B cell (primary cell): ENCODE results near the gene RTN4IP1. TPM values are rescaled to one million over a fixed set of nuclear protein-coding genes. Genes with fewer than 3 reads are reported as not detected.

ENCODE experiments used
- ATAC-seq: fragments of 200-7000 bp; cut with Tn5 transposase; one replicate; pipeline ENCODE4 v1.10.0; 2021; ENCODE audit warnings: low read depth, mild to moderate bottlenecking, moderate number of reproducible peaks, moderate library complexity
- CTCF ChIA-PET: fragments of 350-600 bp; sonication (Branson Sonifier 250); formaldehyde crosslinking; loops from one replicate; lab custom pipeline; 2021; ENCODE audit warnings: antibody characterized with exemption, inconsistent platforms; lab: Charles Lee
- POLR2A ChIA-PET: fragments of 350-600 bp; sonication (Branson Sonifier 250); formaldehyde crosslinking; loops from one replicate; lab custom pipeline; 2021; ENCODE audit warnings: antibody characterized with exemption; lab: Charles Lee
- DNase-seq: peaks from one replicate; pipeline ENCODE4 v3.0.0; 2013
- H2AFZ ChIP-seq: 2 replicates; pipeline ENCODE4 v1.6.1; 2012; ENCODE audit warnings: mild to moderate bottlenecking, low read depth, low read length; ENCODE audit not compliant: insufficient read depth, poor library complexity, severe bottlenecking
- H3K27ac ChIP-seq, 2 donors: 1 replicate in 1 of 2; 2 replicates in 1 of 2; pipeline ENCODE4 v1.5.1; 2012 to 2013; ENCODE audit warnings: low read length in 2 of 2, mild to moderate bottlenecking in 2 of 2, moderate library complexity in 1 of 2
- H3K27me3 ChIP-seq, 4 experiments: fragments of 200-600 bp in 1 of 4; sonication (generic) in 1 of 4; replicated peaks in 1 of 4; 1 replicate in 2 of 4; 2 replicates in 2 of 4; pipeline versions ENCODE4 v1.6.1 to v1.7.0; 2013 to 2016; ENCODE audit warnings: low read length in 3 of 4, mild to moderate bottlenecking in 2 of 4, mixed read lengths in 1 of 4, moderate library complexity in 1 of 4; ENCODE audit not compliant: insufficient read depth in 4 of 4, control insufficient read depth in 3 of 4; ENCODE audit errors: control extremely low read depth in 1 of 4
- H3K36me3 ChIP-seq, 2 experiments: replicated peaks in 1 of 2; 1 replicate in 1 of 2; 2 replicates in 1 of 2; pipeline versions ENCODE4 v1.6.1 to v1.7.1; 2013; ENCODE audit warnings: low read length in 1 of 2; ENCODE audit not compliant: insufficient read depth in 2 of 2, control insufficient read depth in 1 of 2; ENCODE audit errors: control extremely low read depth in 1 of 2, extremely low read depth in 1 of 2
- H3K4me1 ChIP-seq, 2 donors: fragments of 200-600 bp in 1 of 2; sonication (generic) in 1 of 2; 1 replicate in 1 of 2; 2 replicates in 1 of 2; pipeline versions ENCODE4 v1.5.1 to v1.6.1; 2013 to 2017; ENCODE audit warnings: low read length in 2 of 2; ENCODE audit not compliant: control insufficient read depth in 2 of 2, insufficient read depth in 2 of 2
- H3K4me2 ChIP-seq: replicated peaks from 2 replicates; pipeline ENCODE3; 2012; ENCODE audit warnings: mild to moderate bottlenecking, low read depth, low read length; ENCODE audit not compliant: poor library complexity, severe bottlenecking
- H3K4me3 ChIP-seq, 5 experiments: fragments of 200-600 bp in 1 of 5; sonication (generic) in 1 of 5; 1 replicate in 3 of 5; 2 replicates in 2 of 5; pipeline versions ENCODE4 v1.5.1 to v1.7.0; 2011 to 2016; ENCODE audit warnings: low read length in 4 of 5, mild to moderate bottlenecking in 4 of 5, low read depth in 2 of 5, control low read depth in 1 of 5, moderate library complexity in 1 of 5; ENCODE audit not compliant: insufficient read depth in 1 of 5; ENCODE audit errors: control extremely low read depth in 1 of 5, extremely low read depth in 1 of 5
- H3K79me2 ChIP-seq: fragments of 200-600 bp; sonication (generic); one replicate; pipeline ENCODE4 v1.6.0; 2016; ENCODE audit warnings: low read length; ENCODE audit not compliant: control insufficient read depth, insufficient read depth
- H3K9ac ChIP-seq: fragments of 200-600 bp; sonication (generic); 2 replicates; pipeline ENCODE4 v1.6.1; 2017; ENCODE audit warnings: mild to moderate bottlenecking, low read length, moderate library complexity
- H3K9me3 ChIP-seq, 3 donors: one replicate each; pipeline versions ENCODE4 v1.6.1 to v1.7.1; 2013; ENCODE audit warnings: low read length in 2 of 3; ENCODE audit not compliant: control insufficient read depth in 2 of 3, insufficient read depth in 1 of 3; ENCODE audit errors: control extremely low read depth in 1 of 3
- H4K20me1 ChIP-seq: 2 replicates; pipeline ENCODE4 v1.6.0; 2012; ENCODE audit warnings: mild to moderate bottlenecking, low read length; ENCODE audit not compliant: insufficient read depth, control insufficient read depth, poor library complexity, severe bottlenecking
- H3K27ac Mint-ChIP-seq: one replicate; pipeline ENCODE4 v1.8.0; 2021; ENCODE audit warnings: mixed read lengths
- H3K27me3 Mint-ChIP-seq: one replicate; pipeline ENCODE4 v1.8.0; 2021; ENCODE audit warnings: mixed read lengths
- H3K4me1 Mint-ChIP-seq: one replicate; pipeline ENCODE4 v1.8.0; 2021; ENCODE audit warnings: mixed read lengths
- H3K4me3 Mint-ChIP-seq: one replicate; pipeline ENCODE4 v1.8.0; 2021; ENCODE audit warnings: mixed read lengths
- H3K9me3 Mint-ChIP-seq: one replicate; pipeline ENCODE4 v1.8.0; 2022; ENCODE audit warnings: mixed read lengths; ENCODE audit not compliant: insufficient read depth
- EZH2 ChIP-seq: IDR thresholded peaks from 2 replicates; pipeline ENCODE4 v1.6.1; 2012; ENCODE audit warnings: borderline replicate concordance, low read depth, mild to moderate bottlenecking, moderate library complexity, low read length; ENCODE audit not compliant: insufficient read depth, poor library complexity, severe bottlenecking
- WGBS: methylation state at CpG from one replicate; pipeline ENCODE4 v1.1.5; 2013; ENCODE audit warnings: missing lambda C conversion rate; ENCODE audit not compliant: insufficient coverage; 5-methylcytosine and 5-hydroxymethylcytosine counted together
- intact Hi-C: fragments of 100-400 bp; cut with micrococcal nuclease; formaldehyde crosslinking; loops from one replicate; pipeline ENCODE4 v1.10.0; 2022
- polyA plus RNA-seq: library from polyadenylated mRNA; depleted of rRNA; stranded (reverse); fragments of >200 nt; gene quantifications from 2 replicates; pipeline ENCODE4 v1.2.3, GENCODE V29; 2012
- total RNA-seq, 2 donors: library from RNA; stranded (reverse); fragments of 120-200 nt in 1 of 2; gene quantifications; 1 replicate in 1 of 2; 2 replicates in 1 of 2; pipeline versions ENCODE4 v1.2.3 to v1.2.4, GENCODE V29; 2013 to 2022
- TF ChIP-seq, protein P1 (sequence below): fragments of 200-600 bp; IDR thresholded peaks from one replicate; pipeline ENCODE4 v1.8.0; 2022; ENCODE audit warnings: antibody characterized with exemption, mild to moderate bottlenecking

Gene RTN4IP1
- total and polyA plus RNA-seq, 2 donors (not counting 1 experiment from before 2014, with no cell fraction given): 9.4 to 12.1 TPM

DNA sequence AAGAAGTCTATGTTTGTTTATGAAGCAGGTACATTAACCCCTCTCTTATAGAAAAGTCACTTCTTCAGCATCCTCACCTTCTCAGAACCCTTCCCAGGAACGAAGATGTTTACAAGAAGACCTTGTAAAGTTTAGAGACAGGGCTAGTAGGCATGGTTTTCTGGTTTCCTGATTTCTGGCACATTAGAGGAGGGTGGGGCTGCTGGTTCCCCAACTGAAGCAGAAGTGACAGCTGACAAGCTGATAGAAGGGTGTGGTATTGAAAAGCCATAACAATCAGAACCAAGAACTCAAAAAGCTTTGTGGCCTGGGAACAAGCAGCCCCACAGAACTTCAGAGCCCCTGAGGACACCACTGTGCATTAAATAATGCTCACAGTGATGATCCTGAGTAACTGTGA, 91.2 kb downstream of the RTN4IP1 start:
- intact Hi-C loops: loop anchor here (1.0 kb wide), 1 partner anchor 9 kb away; no protein-coding TSS in a partner anchor
- ATAC-seq (peak; percentile 81), DNase-seq (peak; percentile 55)
- H3K27ac ChIP-seq: peak overlapping the region; percentile 7 to 70
- Mint-ChIP-seq H3K27ac (peak overlapping the region; percentile 89), H3K27me3 (no peaks in the 10 kb centered on the region), H3K4me3 (peak overlapping the region; percentile 62), H3K4me1 (peaks cover 64% of the 10 kb centered on the region), H3K9me3 (no peaks in the 10 kb centered on the region)
- whole genome bisulfite sequencing: no CpG with 5 or more reads among the region's 1 CpG
- H4K20me1 ChIP-seq: no peaks in the 10 kb centered on the region
- peaks cover 49 to 52% of the 10 kb centered on the region in 2 donors for H3K4me1 ChIP-seq
- peak overlapping the region; percentile 52 for H3K4me2 ChIP-seq
- H3K9me3 ChIP-seq: no peaks in the 10 kb centered on the region
- TF ChIP-seq, protein P1, sequence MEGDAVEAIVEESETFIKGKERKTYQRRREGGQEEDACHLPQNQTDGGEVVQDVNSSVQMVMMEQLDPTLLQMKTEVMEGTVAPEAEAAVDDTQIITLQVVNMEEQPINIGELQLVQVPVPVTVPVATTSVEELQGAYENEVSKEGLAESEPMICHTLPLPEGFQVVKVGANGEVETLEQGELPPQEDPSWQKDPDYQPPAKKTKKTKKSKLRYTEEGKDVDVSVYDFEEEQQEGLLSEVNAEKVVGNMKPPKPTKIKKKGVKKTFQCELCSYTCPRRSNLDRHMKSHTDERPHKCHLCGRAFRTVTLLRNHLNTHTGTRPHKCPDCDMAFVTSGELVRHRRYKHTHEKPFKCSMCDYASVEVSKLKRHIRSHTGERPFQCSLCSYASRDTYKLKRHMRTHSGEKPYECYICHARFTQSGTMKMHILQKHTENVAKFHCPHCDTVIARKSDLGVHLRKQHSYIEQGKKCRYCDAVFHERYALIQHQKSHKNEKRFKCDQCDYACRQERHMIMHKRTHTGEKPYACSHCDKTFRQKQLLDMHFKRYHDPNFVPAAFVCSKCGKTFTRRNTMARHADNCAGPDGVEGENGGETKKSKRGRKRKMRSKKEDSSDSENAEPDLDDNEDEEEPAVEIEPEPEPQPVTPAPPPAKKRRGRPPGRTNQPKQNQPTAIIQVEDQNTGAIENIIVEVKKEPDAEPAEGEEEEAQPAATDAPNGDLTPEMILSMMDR: no peak
- TF ChIP-seq EZH2: no peak
- no peak overlapping the region for H3K9ac ChIP-seq
- no peak overlapping the region for H2AFZ ChIP-seq
- peaks cover 30% of the 10 kb centered on the region for H3K79me2 ChIP-seq
- POLR2A ChIA-PET: interaction anchor here (0.8 to 1.1 kb wide), 2 partner anchors 18 to 29 kb away, joined by 3 to 4 read pairs; no protein-coding TSS in a partner anchor
- CTCF ChIA-PET: interaction anchor here (1.1 to 5.5 kb wide), 8 partner anchors 8 to 28 kb away, joined by 3 to 35 read pairs (median 7); no protein-coding TSS in a partner anchor
- H3K36me3 ChIP-seq: peaks cover 13 to 47% of the 10 kb centered on the region in 2 experiments
- H3K4me3 ChIP-seq: no peak overlapping the region
- H3K27me3 ChIP-seq: no peaks in the 10 kb centered on the region

DNA sequence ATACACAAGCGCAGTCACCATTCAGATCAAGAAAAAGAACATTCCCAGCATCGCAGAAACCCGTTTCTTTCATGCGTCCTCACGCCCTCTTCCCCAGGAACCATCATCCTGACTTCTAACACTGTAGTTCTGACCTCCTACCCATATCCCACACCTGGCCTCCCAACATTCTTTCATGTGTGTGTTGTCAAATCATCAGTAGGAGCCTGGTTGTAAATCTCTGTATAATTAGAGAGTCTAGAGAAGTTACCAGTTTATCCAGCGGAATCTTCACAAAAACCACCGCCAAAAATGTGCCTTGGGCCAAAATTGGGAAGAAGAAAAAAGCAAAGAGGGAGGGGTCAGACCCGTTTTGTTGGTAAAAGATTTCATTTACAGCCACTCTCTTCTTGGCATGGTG, 91.6 kb downstream of the RTN4IP1 start:
- H3K79me2 ChIP-seq: peaks cover 32% of the 10 kb centered on the region
- CTCF ChIA-PET: interaction anchor here (1.6 to 5.5 kb wide), 4 partner anchors 15 to 25 kb away, joined by 6 to 35 read pairs (median 23); no protein-coding TSS in a partner anchor
- Mint-ChIP-seq H3K27me3 (no peaks in the 10 kb centered on the region), H3K27ac (peak overlapping the region; percentile 89), H3K4me1 (peaks cover 68% of the 10 kb centered on the region), H3K9me3 (no peaks in the 10 kb centered on the region), H3K4me3 (peak overlapping the region; percentile 62)
- no peak overlapping the region for H3K4me3 ChIP-seq
- H3K4me2 ChIP-seq: peak overlapping the region; percentile 52
- H3K27me3 ChIP-seq: no peaks in the 10 kb centered on the region
- no peak overlapping the region for H2AFZ ChIP-seq
- peaks cover 13 to 51% of the 10 kb centered on the region in 2 experiments for H3K36me3 ChIP-seq
- 83% methylated on average over 6 of the region's 8 CpGs for WGBS
- peak overlapping the region; percentile 7 to 70 for H3K27ac ChIP-seq
- H3K4me1 ChIP-seq: peaks cover 49 to 52% of the 10 kb centered on the region in 2 donors
- POLR2A ChIA-PET: no interaction called here
- no peaks in the 10 kb centered on the region for H3K9me3 ChIP-seq
- no peak overlapping the region for H3K9ac ChIP-seq
- intact Hi-C loops: loop anchor here (1.0 to 2.0 kb wide), 2 partner anchors 10 to 17 kb away; no protein-coding TSS in a partner anchor
- DNase-seq (no peak), ATAC-seq (no peak)
- H4K20me1 ChIP-seq: no peaks in the 10 kb centered on the region
- no peak for TF ChIP-seq EZH2
- TF ChIP-seq, protein P1: no peak
